ENCODE data around the gene BLNK.

Gene BLNK

GRCh38 chr10:96218826-96219225 is 52.5 kb downstream of the BLNK start:
- Histone ChIP-seq H2AFZ (no peak overlapping the region), H3K27me3 (ENCODE audit: control insufficient read depth, insufficient read depth, low read length) (no peaks in the 10 kb centered on the region), H3K79me2 (no peaks in the 10 kb centered on the region), H3K4me3 (ENCODE audit: low read depth, low read length) (no peak overlapping the region), H3K4me2 (ENCODE audit: low read length) (no peak overlapping the region), H3K27ac (no peak overlapping the region), H3K9me3 (ENCODE audit: control insufficient read depth, low read length) (no peaks in the 10 kb centered on the region), H3K36me3 (ENCODE audit: control insufficient read depth, insufficient read depth, low read length) (no peaks in the 10 kb centered on the region), H3K4me1 (no peaks in the 10 kb centered on the region), H3K9ac (no peak overlapping the region)
- TF ChIP-seq, protein P1, sequence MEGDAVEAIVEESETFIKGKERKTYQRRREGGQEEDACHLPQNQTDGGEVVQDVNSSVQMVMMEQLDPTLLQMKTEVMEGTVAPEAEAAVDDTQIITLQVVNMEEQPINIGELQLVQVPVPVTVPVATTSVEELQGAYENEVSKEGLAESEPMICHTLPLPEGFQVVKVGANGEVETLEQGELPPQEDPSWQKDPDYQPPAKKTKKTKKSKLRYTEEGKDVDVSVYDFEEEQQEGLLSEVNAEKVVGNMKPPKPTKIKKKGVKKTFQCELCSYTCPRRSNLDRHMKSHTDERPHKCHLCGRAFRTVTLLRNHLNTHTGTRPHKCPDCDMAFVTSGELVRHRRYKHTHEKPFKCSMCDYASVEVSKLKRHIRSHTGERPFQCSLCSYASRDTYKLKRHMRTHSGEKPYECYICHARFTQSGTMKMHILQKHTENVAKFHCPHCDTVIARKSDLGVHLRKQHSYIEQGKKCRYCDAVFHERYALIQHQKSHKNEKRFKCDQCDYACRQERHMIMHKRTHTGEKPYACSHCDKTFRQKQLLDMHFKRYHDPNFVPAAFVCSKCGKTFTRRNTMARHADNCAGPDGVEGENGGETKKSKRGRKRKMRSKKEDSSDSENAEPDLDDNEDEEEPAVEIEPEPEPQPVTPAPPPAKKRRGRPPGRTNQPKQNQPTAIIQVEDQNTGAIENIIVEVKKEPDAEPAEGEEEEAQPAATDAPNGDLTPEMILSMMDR (IDR thresholded peaks at IDR 0.05), result no peak

DNA sequence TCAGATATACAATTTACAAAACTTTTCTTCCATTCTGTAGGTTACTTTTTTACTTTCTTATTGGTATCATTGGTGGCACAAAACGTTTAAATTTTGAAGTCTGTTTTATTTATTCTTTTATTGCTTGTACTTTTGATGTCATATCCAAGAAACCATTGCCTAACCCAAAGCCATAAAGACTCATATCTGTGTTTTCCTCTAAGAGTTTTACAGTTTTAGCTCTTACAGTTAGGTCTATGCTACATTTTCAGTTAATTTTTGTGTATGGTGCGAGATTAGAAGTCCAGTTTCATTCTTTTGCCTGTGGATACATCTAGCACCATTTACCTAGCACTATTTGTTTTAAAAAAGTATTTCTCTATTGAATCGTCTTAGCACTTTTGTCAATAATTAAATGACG is 53.7 kb downstream of the BLNK start:
- Histone ChIP-seq H3K4me2 (ENCODE audit: low read length) (no peak overlapping the region), H3K79me2 (no peaks in the 10 kb centered on the region), H3K9me3 (ENCODE audit: control insufficient read depth, low read length) (no peaks in the 10 kb centered on the region), H3K9ac (no peak overlapping the region), H3K4me1 (no peaks in the 10 kb centered on the region), H2AFZ (no peak overlapping the region), H3K4me3 (ENCODE audit: low read depth, low read length) (no peak overlapping the region), H3K27ac (no peak overlapping the region), H3K36me3 (ENCODE audit: control insufficient read depth, insufficient read depth, low read length) (no peaks in the 10 kb centered on the region), H3K27me3 (ENCODE audit: control insufficient read depth, insufficient read depth, low read length) (no peaks in the 10 kb centered on the region)
- TF ChIP-seq, protein P1 (IDR thresholded peaks at IDR 0.05), result no peak

- no peak overlapping the region for H3K4me3 ChIP-seq (ENCODE audit: low read depth, low read length)
- H3K9me3 ChIP-seq (ENCODE audit: control insufficient read depth, low read length), result no peaks in the 10 kb centered on the region
- H3K79me2 ChIP-seq, result no peaks in the 10 kb centered on the region
- H3K27ac ChIP-seq, result no peak overlapping the region
- no peaks in the 10 kb centered on the region for H3K27me3 ChIP-seq (ENCODE audit: control insufficient read depth, insufficient read depth, low read length)
- H3K9ac ChIP-seq, result no peak overlapping the region
- no peak overlapping the region for H3K4me2 ChIP-seq (ENCODE audit: low read length)
- H3K4me1 ChIP-seq, result peaks cover 4% of the 10 kb centered on the region
- TF ChIP-seq, protein P1 (IDR thresholded peaks at IDR 0.05), result no peak
- no peaks in the 10 kb centered on the region for H3K36me3 ChIP-seq (ENCODE audit: control insufficient read depth, insufficient read depth, low read length)
- H2AFZ ChIP-seq, result no peak overlapping the region
Observed at GRCh38 chr10:96216775-96217174, 54.6 kb downstream of the BLNK start.

GRCh38 chr10:96212911-96213310 is 58.5 kb downstream of the BLNK start:
- no peak overlapping the region for H3K9ac ChIP-seq
- no peak overlapping the region for H3K27ac ChIP-seq
- no peak overlapping the region for H3K4me2 ChIP-seq (ENCODE audit: low read length)
- no peaks in the 10 kb centered on the region for H3K9me3 ChIP-seq (ENCODE audit: control insufficient read depth, low read length)
- no peak overlapping the region for H2AFZ ChIP-seq
- no peaks in the 10 kb centered on the region for H3K79me2 ChIP-seq
- H3K4me1 ChIP-seq, result peaks cover 4% of the 10 kb centered on the region
- H3K36me3 ChIP-seq (ENCODE audit: control insufficient read depth, insufficient read depth, low read length), result no peaks in the 10 kb centered on the region
- TF ChIP-seq, protein P1 (IDR thresholded peaks at IDR 0.05), result no peak
- H3K27me3 ChIP-seq (ENCODE audit: control insufficient read depth, insufficient read depth, low read length), result no peaks in the 10 kb centered on the region
- H3K4me3 ChIP-seq (ENCODE audit: low read depth, low read length), result no peak overlapping the region

- peaks cover 4% of the 10 kb centered on the region for H3K4me1 ChIP-seq
- H3K4me3 ChIP-seq (ENCODE audit: low read depth, low read length), result no peak overlapping the region
- H3K27ac ChIP-seq, result no peak overlapping the region
- H3K4me2 ChIP-seq (ENCODE audit: low read length), result no peak overlapping the region
- no peaks in the 10 kb centered on the region for H3K9me3 ChIP-seq (ENCODE audit: control insufficient read depth, low read length)
- H3K36me3 ChIP-seq (ENCODE audit: control insufficient read depth, insufficient read depth, low read length), result no peaks in the 10 kb centered on the region
- TF ChIP-seq, protein P1 (IDR thresholded peaks at IDR 0.05), result no peak
- no peak overlapping the region for H3K9ac ChIP-seq
- H3K27me3 ChIP-seq (ENCODE audit: control insufficient read depth, insufficient read depth, low read length), result no peaks in the 10 kb centered on the region
- no peak overlapping the region for H2AFZ ChIP-seq
- no peaks in the 10 kb centered on the region for H3K79me2 ChIP-seq
Observed at GRCh38 chr10:96211764-96212163, 59.6 kb downstream of the BLNK start.

Data from parathyroid adenoma (tissue), 2 donors.